KMS-11 (cell line): Measurements from ENCODE around the gene RTP1.

Experiments used
- H2AFZ ChIP-seq: fragments of 200-600 bp; sonication (generic); 2 replicates; pipeline ENCODE4 v1.6.1; 2016; ENCODE audit warnings: antibody characterized with exemption, mixed run types, low read depth
- H3K27ac ChIP-seq: fragments of 200-600 bp; sonication (generic); 2 replicates; pipeline ENCODE4 v1.6.1; 2016; ENCODE audit warnings: mild to moderate bottlenecking, mixed run types
- H3K27me3 ChIP-seq: fragments of 200-600 bp; sonication (generic); 2 replicates; pipeline ENCODE4 v1.6.1; 2017; ENCODE audit warnings: mild to moderate bottlenecking, low read depth, mixed run types, moderate library complexity; ENCODE audit not compliant: insufficient read depth
- H3K36me3 ChIP-seq: fragments of 200-600 bp; sonication (generic); 2 replicates; pipeline ENCODE4 v1.6.1; 2017; ENCODE audit warnings: mild to moderate bottlenecking, mixed run types; ENCODE audit not compliant: insufficient read depth
- H3K4me1 ChIP-seq: fragments of 200-600 bp; sonication (generic); 2 replicates; pipeline ENCODE4 v1.6.1; 2016; ENCODE audit warnings: mild to moderate bottlenecking, low read depth, mixed run types; ENCODE audit not compliant: poor library complexity, severe bottlenecking
- H3K4me2 ChIP-seq: fragments of 200-600 bp; sonication (generic); 2 replicates; pipeline ENCODE4 v1.7.0; 2016; ENCODE audit warnings: mild to moderate bottlenecking, mixed run types
- H3K4me3 ChIP-seq: fragments of 200-600 bp; sonication (generic); IDR thresholded peaks from 2 replicates; pipeline ENCODE4 v1.6.1; 2017; ENCODE audit warnings: low read depth, low read length, mixed read lengths; ENCODE audit not compliant: insufficient read depth
- H3K79me2 ChIP-seq: fragments of 200-600 bp; sonication (generic); 2 replicates; pipeline ENCODE4 v1.6.1; 2016; ENCODE audit warnings: low read depth, mixed run types; ENCODE audit not compliant: insufficient read depth
- H3K9ac ChIP-seq: fragments of 200-600 bp; sonication (generic); 2 replicates; pipeline ENCODE4 v1.6.1; 2016; ENCODE audit warnings: mild to moderate bottlenecking, mixed run types
- H4K20me1 ChIP-seq: fragments of 200-600 bp; sonication (generic); 2 replicates; pipeline ENCODE4 v1.6.1; 2016; ENCODE audit warnings: mild to moderate bottlenecking, mixed run types; ENCODE audit not compliant: insufficient read depth
- TF ChIP-seq, protein P1 (sequence below): fragments of 200-600 bp; sonication (generic); conservative IDR thresholded peaks from 2 replicates; pipeline ENCODE4 v1.6.1; 2017; ENCODE audit warnings: low read depth, mild to moderate bottlenecking, antibody characterized with exemption, low read length, moderate library complexity, mixed read lengths

RTP1 gene

DNA sequence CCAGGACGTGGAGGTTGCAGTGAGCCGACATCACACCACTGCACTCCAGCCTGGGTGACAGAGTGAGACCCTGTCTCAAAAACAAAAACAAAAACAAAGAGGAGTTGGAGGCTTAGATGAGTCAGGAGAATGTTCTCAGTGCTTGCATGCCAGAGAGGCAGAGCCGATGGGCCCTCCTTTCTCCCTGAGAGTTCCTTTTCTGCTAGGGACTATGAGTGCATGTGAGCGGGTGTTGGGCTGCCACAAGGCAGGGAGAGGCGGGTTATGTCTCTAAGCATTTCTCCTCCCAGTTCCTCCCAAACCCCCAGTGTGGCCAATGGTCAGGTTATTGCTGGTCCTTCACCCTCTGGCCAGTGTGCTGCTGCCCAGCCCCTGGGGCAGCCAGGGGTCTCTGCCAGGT is 45.1 kb downstream of the RTP1 start:
- H4K20me1 ChIP-seq: no peaks in the 10 kb centered on the region
- no peak overlapping the region for H3K9ac ChIP-seq
- H3K36me3 ChIP-seq: no peaks in the 10 kb centered on the region
- no peaks in the 10 kb centered on the region for H3K79me2 ChIP-seq
- no peaks in the 10 kb centered on the region for H3K4me1 ChIP-seq
- no peaks in the 10 kb centered on the region for H3K27me3 ChIP-seq
- H3K4me3 ChIP-seq: no peak overlapping the region
- H3K4me2 ChIP-seq: no peak overlapping the region
- TF ChIP-seq, protein P1, sequence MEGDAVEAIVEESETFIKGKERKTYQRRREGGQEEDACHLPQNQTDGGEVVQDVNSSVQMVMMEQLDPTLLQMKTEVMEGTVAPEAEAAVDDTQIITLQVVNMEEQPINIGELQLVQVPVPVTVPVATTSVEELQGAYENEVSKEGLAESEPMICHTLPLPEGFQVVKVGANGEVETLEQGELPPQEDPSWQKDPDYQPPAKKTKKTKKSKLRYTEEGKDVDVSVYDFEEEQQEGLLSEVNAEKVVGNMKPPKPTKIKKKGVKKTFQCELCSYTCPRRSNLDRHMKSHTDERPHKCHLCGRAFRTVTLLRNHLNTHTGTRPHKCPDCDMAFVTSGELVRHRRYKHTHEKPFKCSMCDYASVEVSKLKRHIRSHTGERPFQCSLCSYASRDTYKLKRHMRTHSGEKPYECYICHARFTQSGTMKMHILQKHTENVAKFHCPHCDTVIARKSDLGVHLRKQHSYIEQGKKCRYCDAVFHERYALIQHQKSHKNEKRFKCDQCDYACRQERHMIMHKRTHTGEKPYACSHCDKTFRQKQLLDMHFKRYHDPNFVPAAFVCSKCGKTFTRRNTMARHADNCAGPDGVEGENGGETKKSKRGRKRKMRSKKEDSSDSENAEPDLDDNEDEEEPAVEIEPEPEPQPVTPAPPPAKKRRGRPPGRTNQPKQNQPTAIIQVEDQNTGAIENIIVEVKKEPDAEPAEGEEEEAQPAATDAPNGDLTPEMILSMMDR: no peak
- no peak overlapping the region for H2AFZ ChIP-seq
- H3K27ac ChIP-seq: no peak overlapping the region

DNA sequence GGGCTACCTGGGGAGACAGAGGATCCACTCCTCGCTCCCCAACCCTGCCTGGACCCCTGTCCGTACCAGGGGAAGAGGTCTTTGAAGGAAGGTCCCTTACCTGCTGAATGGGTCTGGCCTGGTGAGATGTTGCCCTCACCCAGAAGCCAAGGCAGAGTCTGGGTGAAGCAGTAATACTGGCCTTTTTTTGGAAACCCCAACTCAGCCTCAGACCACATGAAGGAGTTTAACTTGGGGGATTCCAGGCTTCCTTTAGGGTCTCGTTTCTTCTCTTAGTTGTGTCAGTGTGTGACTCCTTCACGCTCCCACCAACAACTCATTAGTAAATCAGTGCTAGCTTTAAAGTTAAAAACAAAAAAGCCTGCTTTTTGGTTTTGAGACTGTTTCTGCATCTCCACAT is 45.6 kb downstream of the RTP1 start:
- Histone ChIP-seq H3K4me2 (no peak overlapping the region), H3K9ac (no peak overlapping the region), H3K4me1 (no peaks in the 10 kb centered on the region), H3K27ac (no peak overlapping the region), H3K36me3 (no peaks in the 10 kb centered on the region), H3K4me3 (no peak overlapping the region), H4K20me1 (no peaks in the 10 kb centered on the region), H3K27me3 (no peaks in the 10 kb centered on the region), H3K79me2 (no peaks in the 10 kb centered on the region), H2AFZ (no peak overlapping the region)
- TF ChIP-seq, protein P1: no peak

DNA sequence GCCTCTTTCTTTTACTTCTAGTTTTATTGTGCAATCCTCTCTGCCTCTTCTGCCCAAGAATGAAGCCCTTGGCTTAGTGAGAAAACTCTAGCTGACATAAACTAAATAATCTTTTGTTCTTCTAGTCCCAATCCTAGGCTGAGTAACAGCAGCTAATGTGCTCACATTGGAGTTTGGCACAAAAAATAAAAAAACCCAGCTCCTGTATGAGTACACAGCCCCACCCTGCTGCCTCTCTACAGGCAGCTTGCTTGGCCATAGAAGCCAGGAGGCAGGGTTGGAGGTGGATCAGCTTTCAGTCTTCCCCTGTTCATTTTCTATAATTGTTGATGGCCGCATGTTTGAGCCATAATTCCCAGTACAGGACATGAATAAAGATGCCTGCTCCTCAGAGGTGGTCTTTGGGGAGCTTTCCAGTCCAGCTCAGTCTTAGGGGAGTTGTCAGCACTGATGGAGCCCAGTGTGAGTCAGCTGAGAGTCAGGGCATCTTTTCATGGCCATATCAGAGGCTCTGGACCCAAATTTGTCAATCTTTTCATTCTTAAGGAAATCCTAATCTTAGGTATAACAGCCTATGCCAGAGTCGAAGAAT is 46.7 kb downstream of the RTP1 start:
- no peak overlapping the region for H2AFZ ChIP-seq
- H3K4me3 ChIP-seq: no peak overlapping the region
- H3K4me2 ChIP-seq: no peak overlapping the region
- no peak overlapping the region for H3K9ac ChIP-seq
- H3K27me3 ChIP-seq: no peaks in the 10 kb centered on the region
- no peaks in the 10 kb centered on the region for H4K20me1 ChIP-seq
- no peaks in the 10 kb centered on the region for H3K79me2 ChIP-seq
- TF ChIP-seq, protein P1: no peak
- H3K36me3 ChIP-seq: no peaks in the 10 kb centered on the region
- no peaks in the 10 kb centered on the region for H3K4me1 ChIP-seq
- no peak overlapping the region for H3K27ac ChIP-seq

DNA sequence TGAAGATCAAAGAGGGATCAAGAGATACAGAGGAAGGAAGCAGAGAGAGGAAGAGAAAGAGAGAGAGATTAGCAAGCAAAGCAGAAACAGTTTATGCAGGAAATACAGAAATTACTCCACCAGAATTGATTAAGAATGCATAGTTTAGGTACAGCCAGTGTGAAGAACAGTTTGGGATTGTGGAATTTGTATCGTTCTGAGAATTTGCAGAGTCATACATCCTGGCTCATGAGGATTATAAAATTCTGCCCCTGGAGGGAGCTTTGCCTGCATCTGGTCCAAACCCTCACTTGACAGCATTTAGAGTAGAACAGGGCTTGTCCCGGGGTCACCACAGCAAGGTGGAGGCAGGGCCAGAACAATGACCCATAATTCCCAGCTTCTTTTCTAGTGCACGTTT is 50.1 kb downstream of the RTP1 start:
- Histone ChIP-seq H3K79me2 (no peaks in the 10 kb centered on the region), H3K36me3 (no peaks in the 10 kb centered on the region), H3K27ac (no peak overlapping the region), H3K4me2 (no peak overlapping the region), H2AFZ (no peak overlapping the region), H3K9ac (no peak overlapping the region), H4K20me1 (no peaks in the 10 kb centered on the region), H3K27me3 (no peaks in the 10 kb centered on the region), H3K4me1 (no peaks in the 10 kb centered on the region), H3K4me3 (no peak overlapping the region)
- TF ChIP-seq, protein P1: no peak
